ENCODE measurements around the gene KHDRBS2. TPM values are rescaled to one million over a fixed set of nuclear protein-coding genes. Genes with fewer than 3 reads are reported as not detected.

The KHDRBS2 gene
- polyA plus RNA-seq, 1 experiment: not detected

GRCh38 chr6:61869632-61870400 lies 416.2 kb downstream of the KHDRBS2 start:
- TF ChIP-seq CTCF (IDR thresholded peaks at IDR 0.05; ENCODE audit: insufficient read depth, low read depth, low read length): no peak
- no peaks in the 10 kb centered on the region for H3K27me3 ChIP-seq (ENCODE audit: control insufficient read depth, insufficient read depth, low read length)
- POLR2A ChIA-PET: no interaction called here
- DNase-seq (ENCODE audit: low read depth): no peak
- no peak overlapping the region for H3K4me3 ChIP-seq (ENCODE audit: low read depth, low read length)
- CTCF ChIA-PET: no interaction called here
- H3K36me3 ChIP-seq (ENCODE audit: control insufficient read depth, insufficient read depth, low read length): no peaks in the 10 kb centered on the region

GRCh38 chr6:61868507-61869080 lies 417.4 kb downstream of the KHDRBS2 start:
- no peaks in the 10 kb centered on the region for H3K36me3 ChIP-seq (ENCODE audit: control insufficient read depth, insufficient read depth, low read length)
- CTCF ChIA-PET: interaction anchor here (1.3 kb wide), 1 partner anchor 27 kb away, joined by 3 read pairs; no protein-coding TSS in a partner anchor
- DNase-seq (ENCODE audit: low read depth): no peak
- no peak overlapping the region for H3K4me3 ChIP-seq (ENCODE audit: low read depth, low read length)
- TF ChIP-seq CTCF (IDR thresholded peaks at IDR 0.05; ENCODE audit: insufficient read depth, low read depth, low read length): no peak
- POLR2A ChIA-PET: no interaction called here
- H3K27me3 ChIP-seq (ENCODE audit: control insufficient read depth, insufficient read depth, low read length): no peaks in the 10 kb centered on the region

GRCh38 chr6:61867635-61868034 lies 418.4 kb downstream of the KHDRBS2 start:
- no peaks in the 10 kb centered on the region for H3K27me3 ChIP-seq (ENCODE audit: control insufficient read depth, insufficient read depth, low read length)
- DNase-seq (ENCODE audit: low read depth): no peak
- no peak for TF ChIP-seq CTCF (IDR thresholded peaks at IDR 0.05; ENCODE audit: insufficient read depth, low read depth, low read length)
- ChIA-PET CTCF (interaction anchor here (1.3 kb wide), 1 partner anchor 28 kb away, joined by 3 read pairs; no protein-coding TSS in a partner anchor), POLR2A (no interaction called here)
- H3K36me3 ChIP-seq (ENCODE audit: control insufficient read depth, insufficient read depth, low read length): no peaks in the 10 kb centered on the region
- no peak overlapping the region for H3K4me3 ChIP-seq (ENCODE audit: low read depth, low read length)

GRCh38 chr6:61857541-61857940 lies 428.5 kb downstream of the KHDRBS2 start:
- ChIA-PET POLR2A (no interaction called here), CTCF (no interaction called here)
- no peak for DNase-seq (ENCODE audit: low read depth)
- H3K36me3 ChIP-seq (ENCODE audit: control insufficient read depth, insufficient read depth, low read length): no peaks in the 10 kb centered on the region
- no peak overlapping the region for H3K4me3 ChIP-seq (ENCODE audit: low read depth, low read length)
- no peaks in the 10 kb centered on the region for H3K27me3 ChIP-seq (ENCODE audit: control insufficient read depth, insufficient read depth, low read length)
- no peak for TF ChIP-seq CTCF (IDR thresholded peaks at IDR 0.05; ENCODE audit: insufficient read depth, low read depth, low read length)

GRCh38 chr6:61841958-61842357 lies 444.1 kb downstream of the KHDRBS2 start:
- H3K4me3 ChIP-seq (ENCODE audit: low read depth, low read length): no peak overlapping the region
- TF ChIP-seq CTCF (IDR thresholded peaks at IDR 0.05; ENCODE audit: insufficient read depth, low read depth, low read length): no peak
- CTCF ChIA-PET: no interaction called here
- POLR2A ChIA-PET: no interaction called here
- H3K36me3 ChIP-seq (ENCODE audit: control insufficient read depth, insufficient read depth, low read length): no peaks in the 10 kb centered on the region
- DNase-seq (ENCODE audit: low read depth): no peak
- no peaks in the 10 kb centered on the region for H3K27me3 ChIP-seq (ENCODE audit: control insufficient read depth, insufficient read depth, low read length)
